HG03064 (cell line): Measurements from ENCODE around the gene ANK2.
A peak's percentile ranks its signal among the peaks of the same experiment; 100 is the strongest.

Experiments
- ATAC-seq: cut with Tn5 transposase; IDR thresholded peaks from one replicate; pipeline ENCODE4 v1.9.1; 2021; ENCODE audit warnings: low read depth; ENCODE audit not compliant: unreplicated experiment

ANK2 gene

DNA sequence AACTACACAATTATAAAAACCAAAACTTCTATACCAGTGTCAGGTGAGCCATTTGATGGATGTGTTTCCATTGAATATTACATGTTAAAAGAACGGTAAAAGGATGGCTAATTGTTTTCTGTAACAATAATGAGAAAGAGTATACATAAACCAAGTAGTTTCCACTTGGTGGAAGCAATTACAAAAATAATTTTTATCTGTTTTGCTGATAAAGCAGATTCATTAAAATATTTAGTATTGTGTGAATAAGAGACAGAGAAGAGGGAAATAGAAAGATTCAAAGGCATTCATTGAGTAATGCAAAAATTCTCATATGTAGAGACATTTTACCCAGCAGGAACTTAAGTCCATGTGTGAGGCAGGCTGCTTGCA, 95.7 kb downstream of the ANK2 start:
- no peak for ATAC-seq

DNA sequence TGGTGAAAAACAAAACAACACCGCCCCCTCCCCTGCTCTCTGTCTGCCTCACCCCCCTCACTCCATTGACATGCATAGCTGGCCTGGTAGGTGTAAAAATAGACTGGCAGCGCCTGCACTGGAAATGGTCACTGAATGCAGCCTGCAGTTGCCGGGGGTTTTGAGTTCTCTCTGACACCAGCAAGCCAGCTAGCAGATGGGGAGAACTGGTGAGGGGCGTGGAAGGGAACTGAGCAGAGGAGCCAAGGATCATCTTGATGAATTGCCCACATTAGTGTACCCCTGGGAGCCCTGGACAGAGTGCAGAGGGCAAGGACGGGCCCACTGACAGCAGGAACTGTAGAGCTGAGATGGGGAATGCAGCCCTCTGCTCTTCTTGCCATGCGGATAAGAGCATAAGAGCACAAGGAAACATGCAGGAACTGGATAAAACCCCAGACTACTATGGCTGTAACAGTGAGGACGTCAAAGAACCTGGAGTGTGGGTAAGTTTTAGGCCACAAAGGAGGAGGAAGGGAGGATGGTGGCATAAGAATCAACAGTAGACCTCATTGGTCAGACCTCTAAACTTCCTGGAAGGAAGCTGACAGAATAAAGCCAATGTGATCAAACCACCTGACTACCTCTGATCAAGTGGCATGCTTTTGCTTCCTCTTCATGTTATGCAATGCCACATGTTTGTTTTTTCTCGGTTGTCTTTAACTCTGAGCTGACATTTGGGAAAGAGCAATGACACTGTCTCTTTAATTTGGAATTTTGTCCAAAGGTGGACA, 96.3 kb downstream of the ANK2 start:
- no peak for ATAC-seq

DNA sequence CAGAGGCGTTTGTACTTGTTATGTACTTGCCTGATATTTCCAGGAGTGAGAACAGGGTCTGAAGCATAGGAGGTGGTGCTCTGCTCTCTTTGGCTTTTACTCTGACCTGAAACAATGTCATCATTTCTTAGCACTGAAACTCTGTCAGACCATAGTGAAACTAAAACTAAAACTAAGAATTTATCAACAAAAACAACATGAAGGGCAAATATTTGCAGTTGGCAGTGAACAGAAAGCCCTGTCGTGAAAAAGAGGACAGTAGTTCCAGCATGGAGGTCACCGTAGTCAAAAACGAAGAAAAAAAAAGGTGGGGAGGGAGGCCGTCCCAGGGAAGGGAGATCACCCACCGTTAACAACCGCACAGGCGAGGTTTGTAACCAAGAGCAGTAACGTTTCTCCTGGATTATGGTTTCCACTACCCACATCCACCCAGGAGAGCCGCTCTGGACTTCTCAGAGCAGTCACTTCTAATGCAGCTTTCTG, 97.5 kb downstream of the ANK2 start:
- ATAC-seq = peak; percentile 86

DNA sequence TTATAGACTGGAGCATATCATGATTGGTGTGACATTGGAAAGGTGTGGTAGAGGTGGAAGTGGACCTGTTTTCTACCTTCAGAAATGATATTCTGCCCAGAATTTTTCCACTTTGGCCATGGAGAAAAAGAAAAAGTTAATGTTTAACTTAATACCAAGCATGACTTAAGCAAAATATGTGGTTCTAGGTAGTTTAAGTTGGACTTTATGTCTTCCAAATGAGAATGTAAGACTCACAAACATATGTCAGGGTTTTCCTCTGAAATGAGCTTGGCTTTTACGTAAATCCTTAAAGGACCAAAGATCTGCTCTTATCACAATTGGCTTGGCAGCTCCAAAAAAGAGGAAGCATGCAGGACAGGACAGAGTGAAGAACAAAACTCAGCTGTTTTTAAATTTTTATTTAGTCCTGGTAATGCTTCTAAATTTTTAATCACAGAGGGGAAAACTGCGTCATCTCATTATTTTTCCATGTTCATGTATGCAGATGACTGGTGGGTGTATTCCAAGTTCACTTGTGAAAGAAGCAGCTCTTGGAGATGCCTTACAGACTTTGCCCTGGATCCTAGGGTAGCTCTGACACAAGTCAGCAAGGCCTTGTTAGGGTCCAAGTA, 98.2 kb downstream of the ANK2 start:
- no peak for ATAC-seq

DNA sequence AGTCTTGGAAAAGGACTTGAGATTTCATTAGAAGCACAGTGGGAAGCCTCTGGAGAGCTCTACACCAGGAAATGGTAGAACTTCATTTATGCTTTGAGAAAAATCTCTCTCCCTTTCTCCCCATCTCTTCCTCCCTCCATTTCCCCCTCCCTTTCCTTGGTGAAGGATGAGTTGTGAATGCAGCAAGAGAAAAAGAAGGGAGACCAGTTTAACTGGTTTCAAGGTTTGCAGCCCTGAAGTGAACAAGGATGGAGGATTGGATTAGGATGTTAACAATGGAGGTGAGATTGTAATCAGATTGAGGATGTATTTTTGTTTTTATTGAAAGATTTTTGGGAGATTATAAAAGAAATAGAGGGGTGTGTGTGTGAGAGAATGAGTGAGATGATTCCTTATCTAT, 99.5 kb downstream of the ANK2 start:
- no peak for ATAC-seq

DNA sequence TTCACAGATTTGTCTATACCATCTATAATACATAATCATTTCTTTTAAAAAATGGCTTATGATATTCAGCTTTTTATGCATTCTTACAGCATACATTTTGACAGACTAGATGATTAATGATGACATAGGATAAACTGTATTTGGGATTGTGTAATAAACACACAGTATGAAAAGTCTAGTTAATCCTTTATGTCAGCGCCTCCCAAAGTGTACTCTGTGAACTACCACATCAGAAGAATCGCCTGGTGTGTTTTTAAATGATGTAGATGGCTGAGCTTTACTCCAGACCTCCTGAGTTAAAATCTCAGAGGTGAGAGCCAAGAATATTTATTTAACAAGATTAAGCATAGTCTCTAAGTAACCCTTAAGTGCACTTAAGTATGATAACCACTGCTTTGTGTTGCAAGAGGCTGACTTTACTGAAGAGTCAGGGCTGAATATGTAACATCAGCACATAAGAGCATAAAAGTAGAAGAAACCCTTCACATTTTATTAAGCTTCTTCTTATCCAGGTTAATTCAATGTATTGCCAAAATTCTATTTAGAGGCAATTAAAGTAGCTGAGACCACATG, 104.2 kb downstream of the ANK2 start:
- ATAC-seq = no peak

DNA sequence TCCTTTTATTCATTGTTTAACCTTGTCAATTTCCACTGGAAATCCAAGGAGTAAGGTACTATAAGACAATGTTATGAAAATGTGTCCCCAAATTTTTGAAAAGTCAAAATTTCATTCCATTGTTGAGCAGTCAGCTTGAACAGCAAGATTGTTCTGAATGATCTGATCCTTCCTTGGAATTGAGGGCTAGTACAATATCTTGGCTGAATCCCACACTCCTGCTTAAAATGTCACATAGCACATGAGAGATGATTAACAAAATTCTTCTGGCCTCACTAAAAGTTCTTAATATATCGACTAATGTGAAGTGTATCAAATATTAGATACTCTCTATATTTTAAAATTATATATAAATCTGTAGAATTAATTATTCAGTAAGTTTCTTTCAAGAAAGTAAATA, 104.8 kb downstream of the ANK2 start:
- no peak for ATAC-seq

DNA sequence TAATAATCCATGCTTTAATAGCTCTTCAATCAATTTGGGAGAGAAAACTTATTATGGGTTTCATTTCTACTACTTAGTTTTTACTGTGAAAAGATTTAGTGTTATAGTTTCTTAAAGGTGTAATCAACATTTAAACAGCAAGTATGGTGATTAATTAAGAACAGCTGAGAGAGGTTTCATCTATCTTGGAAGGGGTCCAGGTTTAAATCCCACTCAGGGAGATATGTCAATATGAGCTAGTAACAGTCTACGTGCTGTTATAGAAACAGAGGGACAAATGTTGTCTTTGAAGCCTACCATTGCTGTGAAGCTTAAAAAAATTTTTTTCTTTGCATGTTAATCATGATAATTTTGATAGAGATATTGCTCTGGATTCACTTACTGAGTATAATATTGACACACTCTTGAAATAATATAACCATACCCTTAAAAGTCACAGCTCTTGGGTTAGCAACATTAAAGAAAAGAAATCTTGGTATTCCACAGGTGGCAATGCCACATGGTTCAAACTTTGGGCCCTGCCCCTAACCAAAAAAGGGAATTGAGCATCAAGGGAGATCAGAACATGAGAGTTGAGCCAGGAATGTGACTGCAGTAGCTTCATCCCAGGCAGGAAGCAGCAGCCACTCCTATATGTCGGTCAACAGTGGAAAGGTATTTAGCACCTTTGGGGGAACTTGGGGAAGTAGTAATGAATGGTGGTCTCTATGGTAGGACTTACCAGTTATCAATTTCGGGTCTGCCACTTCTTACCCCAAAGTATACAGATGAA, 107.8 kb downstream of the ANK2 start:
- no peak for ATAC-seq

DNA sequence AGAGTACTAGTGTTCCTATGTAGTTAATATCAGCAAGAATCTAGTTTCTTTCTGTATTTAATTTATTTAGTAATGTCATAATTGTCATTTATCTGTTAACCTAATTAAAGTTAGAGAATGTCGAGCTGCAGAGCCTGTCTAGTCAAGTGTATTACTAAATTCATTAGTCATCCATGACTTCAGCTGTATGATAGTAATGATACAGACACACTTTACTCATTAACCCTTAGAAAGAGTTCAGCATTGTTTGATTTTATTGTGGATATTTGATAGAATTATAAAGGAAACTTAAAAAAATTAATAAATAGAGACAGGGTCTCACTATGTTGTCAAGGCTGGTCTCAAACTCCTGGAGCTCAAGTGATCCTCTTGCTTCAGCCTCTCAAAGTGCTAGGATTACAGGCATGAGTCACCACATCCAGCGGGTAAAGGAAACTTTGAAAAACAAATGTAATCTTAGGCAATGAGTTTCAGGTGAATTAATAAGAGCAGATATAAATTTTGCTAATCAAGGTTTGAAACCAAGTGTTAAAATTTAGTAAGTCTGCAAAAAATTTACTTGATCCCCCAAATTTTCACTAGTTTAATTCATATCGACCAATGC, 110.6 kb downstream of the ANK2 start:
- ATAC-seq = no peak

DNA sequence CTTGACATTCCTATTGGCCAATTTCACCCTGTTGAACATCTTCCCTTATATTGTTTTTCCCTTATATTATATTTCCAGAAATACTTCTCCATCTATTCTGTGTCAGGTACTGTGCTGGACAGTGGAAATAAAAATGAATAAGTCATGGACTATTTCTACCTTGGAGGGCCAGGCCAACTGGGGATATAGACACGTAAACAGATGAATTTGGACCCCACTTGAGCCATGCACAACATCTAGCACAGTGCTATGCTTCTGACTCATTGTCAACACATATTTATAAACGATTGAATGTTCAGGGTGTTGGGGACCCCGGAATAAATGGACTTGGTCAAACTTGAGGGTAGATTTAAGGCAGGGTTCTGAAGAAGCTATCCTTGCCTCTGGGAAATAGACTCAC, 111.1 kb downstream of the ANK2 start:
- ATAC-seq = no peak

DNA sequence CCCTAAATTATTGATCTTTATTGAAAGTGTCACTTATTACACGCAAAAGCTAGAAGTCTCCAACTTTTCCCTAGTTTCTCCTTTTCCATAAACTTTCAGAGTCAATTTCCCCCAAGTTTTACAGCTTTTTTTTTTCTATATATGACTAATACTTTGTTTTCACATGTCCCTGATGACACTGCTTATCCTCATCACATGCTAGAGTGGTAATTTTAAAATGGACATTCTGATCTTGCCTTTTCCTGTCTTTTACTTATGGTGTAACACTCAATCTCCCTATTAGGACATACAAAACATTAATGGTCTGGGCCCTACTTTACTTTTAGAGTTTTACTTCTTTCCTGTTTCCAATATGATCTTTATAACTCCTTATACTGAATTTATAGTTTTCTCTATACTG, 112.6 kb downstream of the ANK2 start:
- no peak for ATAC-seq

DNA sequence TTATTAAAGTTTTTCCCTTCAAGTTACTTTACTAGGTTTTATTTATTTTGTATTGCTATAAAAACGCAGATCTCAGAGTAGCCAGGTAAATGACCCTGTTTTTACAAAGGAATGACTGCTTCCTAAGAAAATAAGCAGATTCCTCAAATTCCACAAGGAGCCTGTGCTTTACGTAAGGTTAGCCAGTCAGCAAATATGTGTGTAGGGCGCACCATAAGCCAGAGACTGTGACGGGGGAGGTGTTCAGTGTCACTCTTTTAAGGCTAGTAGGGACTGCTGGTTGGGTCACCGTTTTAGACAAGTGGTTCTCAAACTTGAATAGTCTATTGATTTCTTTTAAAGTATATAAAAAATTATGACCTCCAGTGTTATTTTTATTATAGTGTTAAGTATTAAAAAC, 119.9 kb downstream of the ANK2 start:
- no peak for ATAC-seq

DNA sequence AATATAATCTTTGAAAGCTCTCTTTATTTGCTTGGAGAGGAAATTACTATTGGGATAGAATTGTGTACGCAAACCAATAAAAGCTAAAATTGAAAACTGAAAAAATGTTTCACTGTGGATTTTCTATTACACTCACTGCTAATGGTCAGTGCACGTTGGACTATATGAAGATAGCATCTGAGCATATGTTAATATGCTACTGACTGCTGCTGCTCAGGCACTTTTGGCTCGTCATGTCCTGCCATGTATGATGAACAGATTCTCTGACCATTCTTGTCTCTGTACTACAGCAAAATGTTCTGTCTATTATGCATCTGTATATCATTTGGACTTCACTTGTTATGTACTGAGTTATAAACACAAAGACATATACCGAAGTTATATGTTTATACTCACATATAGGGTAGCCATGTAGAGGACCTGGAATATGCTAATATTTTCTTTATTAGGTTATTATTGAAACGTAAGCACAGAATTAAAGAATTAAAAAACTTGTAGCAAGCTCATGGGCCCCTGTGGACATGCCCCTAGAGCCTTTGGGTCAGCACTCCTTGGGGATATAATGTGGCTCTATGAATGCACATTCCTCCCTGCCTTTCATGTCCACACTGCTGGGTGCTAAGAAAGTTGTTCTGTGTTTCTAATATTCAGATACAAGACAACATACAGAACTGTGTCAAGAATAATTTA, 120.8 kb downstream of the ANK2 start:
- no peak for ATAC-seq

DNA sequence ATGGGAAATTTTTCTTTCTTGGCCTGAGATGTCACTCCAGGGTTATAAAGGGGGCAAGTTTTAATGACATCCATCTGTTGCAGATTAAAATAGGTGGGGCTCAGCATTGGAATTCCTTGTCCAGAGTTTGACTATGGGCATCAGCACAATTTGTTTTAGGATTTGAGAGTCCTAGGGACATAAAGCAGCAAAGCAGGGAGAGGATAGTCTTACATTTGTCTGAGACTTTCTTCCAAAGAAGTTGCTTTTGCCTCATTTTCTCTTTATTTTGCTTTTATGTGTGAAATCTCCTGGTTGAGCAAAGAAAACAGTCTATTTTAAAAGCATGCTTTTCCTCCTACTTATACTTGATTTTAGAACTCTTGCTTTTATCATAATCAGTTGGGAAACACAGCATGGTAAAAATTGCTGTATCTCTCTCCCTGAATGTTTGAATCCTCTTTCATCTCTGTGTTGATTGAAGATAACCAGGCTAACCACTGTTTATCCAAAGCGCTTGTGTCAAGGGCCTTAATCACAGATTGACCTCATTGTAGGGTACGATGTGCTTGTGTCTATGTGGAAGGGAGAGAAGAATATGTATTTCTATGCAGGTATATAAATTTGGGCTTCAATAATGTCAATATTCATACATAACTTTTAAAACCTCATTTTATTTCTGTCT, 121.5 kb downstream of the ANK2 start:
- ATAC-seq = no peak

DNA sequence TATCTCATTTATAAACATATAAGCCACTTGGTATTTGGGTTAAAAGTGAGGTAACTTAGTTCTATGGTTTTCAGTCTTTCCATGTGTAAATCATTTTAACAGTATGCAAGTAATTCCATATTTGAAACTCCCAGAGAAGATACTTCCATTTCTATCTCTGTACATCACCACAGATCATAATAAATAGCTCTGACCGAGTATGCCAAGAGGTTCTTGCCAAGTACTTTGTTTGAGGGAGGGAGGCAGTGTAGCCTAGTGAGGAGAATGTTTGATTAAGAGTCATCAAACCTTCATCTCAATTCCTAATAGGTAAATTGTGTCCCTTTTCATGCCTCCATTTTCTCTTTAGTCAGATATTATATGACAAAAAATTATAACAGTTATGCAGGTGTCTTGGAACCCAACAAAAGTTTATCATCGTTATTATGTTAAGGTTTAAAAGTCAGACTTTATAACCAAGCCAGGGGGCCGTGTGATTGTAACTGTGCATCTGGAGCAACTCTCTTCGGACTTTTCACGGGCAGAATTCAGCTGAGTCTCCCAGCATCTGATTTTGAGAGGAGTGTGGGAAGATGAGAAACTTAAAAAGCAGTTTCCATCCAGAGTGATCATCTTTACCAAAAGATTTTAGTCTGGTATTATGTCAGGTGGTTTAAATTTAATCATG, 123.8 kb downstream of the ANK2 start:
- ATAC-seq = no peak

DNA sequence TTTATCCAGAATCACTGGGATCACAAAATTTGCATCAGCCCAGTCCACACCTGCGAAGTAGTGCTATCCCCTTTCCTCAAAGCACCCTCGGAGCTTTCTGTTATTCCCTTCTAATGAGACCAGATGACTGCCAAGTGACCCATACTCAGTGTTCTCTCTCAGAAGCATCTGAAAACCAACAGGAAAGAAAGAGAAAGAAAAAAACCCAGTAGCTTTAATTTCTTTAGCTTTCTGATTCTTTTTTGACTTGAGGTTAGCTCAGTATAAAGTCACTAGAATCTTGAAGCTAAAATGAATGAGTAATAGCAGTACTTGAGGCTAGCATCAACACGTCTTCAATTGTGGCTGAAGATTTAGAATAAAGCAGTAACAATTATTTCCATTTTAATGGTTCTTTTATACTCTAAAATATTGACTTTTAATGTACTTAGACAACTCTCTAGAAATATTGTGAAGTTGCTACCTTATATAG, 124.4 kb downstream of the ANK2 start:
- no peak for ATAC-seq

DNA sequence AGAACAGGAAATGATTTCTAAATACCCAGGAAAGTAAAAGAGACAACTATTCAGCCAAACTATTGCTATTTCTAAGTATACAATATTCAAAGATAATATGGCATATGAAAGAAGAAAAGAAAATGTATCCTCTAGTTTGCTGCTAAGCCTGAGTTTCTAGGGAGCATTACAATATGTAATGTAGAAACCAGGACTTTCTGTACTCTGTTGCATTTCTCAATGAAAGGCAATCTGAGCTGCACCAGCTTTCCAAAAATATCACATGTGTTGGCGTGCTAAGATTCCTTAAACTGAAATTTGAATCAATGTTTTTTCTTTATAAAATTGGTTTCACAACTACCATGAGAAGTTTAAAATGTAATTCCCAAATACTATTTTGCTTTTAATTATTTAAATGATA, 129.6 kb downstream of the ANK2 start:
- ATAC-seq = no peak

DNA sequence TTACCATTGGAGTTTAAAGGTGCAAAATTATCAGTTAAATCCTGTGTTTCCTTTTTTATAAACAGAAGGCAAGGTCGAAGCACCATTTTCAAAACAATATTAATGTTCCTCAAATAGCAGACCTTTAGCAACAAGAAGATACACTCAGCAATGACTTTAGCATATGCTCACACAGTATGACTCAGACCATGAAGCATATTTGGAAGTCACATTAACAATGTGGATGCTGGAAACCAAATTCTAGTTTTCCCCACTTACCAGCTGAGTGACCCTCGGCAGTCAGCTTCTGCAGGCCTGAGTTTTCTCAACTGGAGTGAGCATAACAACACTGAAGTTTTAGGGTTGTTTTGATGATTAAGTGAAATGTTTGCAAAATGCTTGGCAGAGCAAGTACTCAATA, 130.5 kb downstream of the ANK2 start:
- no peak for ATAC-seq
